HepG2 (cell line): ENCODE measurements around the gene PIEZO1. TPM values are rescaled to one million over a fixed set of nuclear protein-coding genes. Genes with fewer than 3 reads are reported as not detected.

Source experiments
- AKAP8 ChIP-seq: sonication (generic); formaldehyde crosslinking; IDR thresholded peaks from 2 replicates; pipeline ENCODE4 v1.5.1; 2020; ENCODE audit warnings: mild to moderate bottlenecking, missing genetic modification reagents
- CCDC6 ChIP-seq: sonication (generic); formaldehyde crosslinking; IDR thresholded peaks from 2 replicates; pipeline ENCODE4 v1.8.1; 2022; ENCODE audit warnings: mild to moderate bottlenecking, missing genetic modification reagents, moderate library complexity
- FOXK2 ChIP-seq: fragments of 450-650 bp; IDR thresholded peaks from 2 replicates; pipeline ENCODE4 v1.6.1; 2016
- HDAC1 ChIP-seq: sonication (generic); formaldehyde crosslinking; IDR thresholded peaks from 2 replicates; pipeline ENCODE4 v1.5.1; 2020; ENCODE audit warnings: mild to moderate bottlenecking, missing genetic modification reagents
- KDM5A ChIP-seq: fragments of 200-600 bp; sonication (generic); IDR thresholded peaks from 2 replicates; pipeline ENCODE4 v1.7.0; 2018; ENCODE audit warnings: antibody characterized with exemption, mild to moderate bottlenecking, low read length, borderline replicate concordance
- KLF12 ChIP-seq: sonication (generic); formaldehyde crosslinking; IDR thresholded peaks from 2 replicates; pipeline ENCODE4 v1.4.0; 2020; ENCODE audit warnings: missing genetic modification reagents, borderline replicate concordance
- PRDM4 ChIP-seq: sonication (generic); formaldehyde crosslinking; IDR thresholded peaks from 2 replicates; pipeline ENCODE4 v1.9.0; 2021; ENCODE audit warnings: missing genetic modification reagents, borderline replicate concordance
- SAP130 ChIP-seq: IDR thresholded peaks from 2 replicates; pipeline ENCODE4 v1.6.1; 2016; ENCODE audit warnings: low read depth
- SIX4 ChIP-seq: sonication (generic); formaldehyde crosslinking; IDR thresholded peaks from 2 replicates; pipeline ENCODE4 v1.4.0; 2020; ENCODE audit warnings: missing genetic modification reagents
- ZFYVE20 ChIP-seq: sonication (generic); formaldehyde crosslinking; IDR thresholded peaks from 2 replicates; pipeline ENCODE4 v1.8.0; 2023; ENCODE audit warnings: low read depth, mild to moderate bottlenecking, moderate library complexity, missing genetic modification reagents, borderline replicate concordance
- ZNF318 ChIP-seq: sonication (generic); formaldehyde crosslinking; IDR thresholded peaks from 2 replicates; pipeline ENCODE4 v1.4.0; 2020; ENCODE audit warnings: mild to moderate bottlenecking, missing genetic modification reagents
- ZNF430 ChIP-seq: sonication (generic); formaldehyde crosslinking; IDR thresholded peaks from 2 replicates; pipeline ENCODE4 v1.9.0; 2021; ENCODE audit warnings: mild to moderate bottlenecking, missing genetic modification reagents
- ZSCAN25 ChIP-seq: sonication (generic); formaldehyde crosslinking; IDR thresholded peaks from 2 replicates; pipeline ENCODE4 v1.8.0; 2022; ENCODE audit warnings: mild to moderate bottlenecking, missing genetic modification reagents
- ZSCAN5A ChIP-seq: sonication (generic); formaldehyde crosslinking; IDR thresholded peaks from 2 replicates; pipeline ENCODE4 v1.8.0; 2022; ENCODE audit warnings: mild to moderate bottlenecking, missing genetic modification reagents, borderline replicate concordance
- polyA plus RNA-seq, 8 experiments: library from polyadenylated mRNA; depleted of rRNA in 3 of 8; stranded (reverse) in 7 of 8; unstranded in 1 of 8; fragments of >200 nt; fragmentation: Illumina TruSeq in 4 of 8; extraction: Trizol in 4 of 8; gene quantifications; 2 replicates each; pipeline versions ENCODE4 v1.2.1 to v1.2.3, GENCODE V29; 2011 to 2016; ENCODE audit warnings: low read depth in 4 of 8, missing spikeins in 1 of 8, mixed read lengths in 1 of 8; ENCODE audit not compliant: insufficient read depth in 1 of 8
- total RNA-seq, 5 experiments: library from RNA; depleted of rRNA; stranded (reverse); fragments of >200 nt; fragmentation: Illumina TruSeq; extraction: Trizol; gene quantifications; 2 replicates each; pipeline ENCODE4 v1.2.3, GENCODE V29; 2016; ENCODE audit warnings: low read depth in 1 of 5

Gene PIEZO1
- total and polyA plus RNA-seq, 2 of the 13 experiments (the other 11 are each of a cell fraction or from before 2014, with no cell fraction given) = 67.9 to 85.0 TPM

- 0 out of 2 replicates have a peak, but pooled peaks have one; percentile 34 for TF ChIP-seq PRDM4 (CRISPR knock-in tag)
- TF ChIP-seq ZNF430 (CRISPR knock-in tag) = no peak
- TF ChIP-seq ZSCAN25 (CRISPR knock-in tag) = peak; percentile 85
- peak; percentile 44; the same call in 1 of the 2 replicates for TF ChIP-seq KDM5A
- TF ChIP-seq ZSCAN5A = 0 out of 2 replicates have a peak, but pooled peaks have one; percentile 43
- TF ChIP-seq SAP130 (CRISPR knock-in tag) = peak; percentile 96
- TF ChIP-seq ZFYVE20 = peak; percentile 62; the same call in 1 of the 2 replicates
- TF ChIP-seq KLF12 (CRISPR knock-in tag) = 0 out of 2 replicates have a peak, but pooled peaks have one; percentile 49
- TF ChIP-seq FOXK2 = no peak
- peak; percentile 36; the same call in 1 of the 2 replicates for TF ChIP-seq SIX4
- peak; percentile 60; the same call in 1 of the 2 replicates for TF ChIP-seq ZNF318 (CRISPR knock-in tag)
- TF ChIP-seq CCDC6 = peak; percentile 94
- peak; percentile 39; the same call in 1 of the 2 replicates for TF ChIP-seq HDAC1 (CRISPR knock-in tag)
- TF ChIP-seq AKAP8 (CRISPR knock-in tag) = peak; percentile 82
Observed at GRCh38 chr16:88803264-88803987, 18.4 kb upstream of the PIEZO1 start, which contains the start of gene CDT1 (continued).
